B cell (primary cell): ENCODE data around the gene CRYGN. TPM values are rescaled to one million over a fixed set of nuclear protein-coding genes. Genes with fewer than 3 reads are reported as not detected.

Experiments
- ATAC-seq: fragments of 200-7000 bp; cut with Tn5 transposase; one replicate; pipeline ENCODE4 v1.10.0; 2021; ENCODE audit warnings: low read depth, mild to moderate bottlenecking, moderate number of reproducible peaks, moderate library complexity
- CTCF ChIA-PET: fragments of 350-600 bp; sonication (Branson Sonifier 250); formaldehyde crosslinking; loops from one replicate; lab custom pipeline; 2021; ENCODE audit warnings: antibody characterized with exemption, inconsistent platforms; lab: Charles Lee
- POLR2A ChIA-PET: fragments of 350-600 bp; sonication (Branson Sonifier 250); formaldehyde crosslinking; loops from one replicate; lab custom pipeline; 2021; ENCODE audit warnings: antibody characterized with exemption; lab: Charles Lee
- DNase-seq: peaks from one replicate; pipeline ENCODE4 v3.0.0; 2013
- H2AFZ ChIP-seq: 2 replicates; pipeline ENCODE4 v1.6.1; 2012; ENCODE audit warnings: mild to moderate bottlenecking, low read depth, low read length; ENCODE audit not compliant: insufficient read depth, poor library complexity, severe bottlenecking
- H3K27ac ChIP-seq, 2 donors: 1 replicate in 1 of 2; 2 replicates in 1 of 2; pipeline ENCODE4 v1.5.1; 2012 to 2013; ENCODE audit warnings: low read length in 2 of 2, mild to moderate bottlenecking in 2 of 2, moderate library complexity in 1 of 2
- H3K27me3 ChIP-seq, 4 experiments: fragments of 200-600 bp in 1 of 4; sonication (generic) in 1 of 4; replicated peaks in 1 of 4; 1 replicate in 2 of 4; 2 replicates in 2 of 4; pipeline versions ENCODE4 v1.6.1 to v1.7.0; 2013 to 2016; ENCODE audit warnings: low read length in 3 of 4, mild to moderate bottlenecking in 2 of 4, mixed read lengths in 1 of 4, moderate library complexity in 1 of 4; ENCODE audit not compliant: insufficient read depth in 4 of 4, control insufficient read depth in 3 of 4; ENCODE audit errors: control extremely low read depth in 1 of 4
- H3K36me3 ChIP-seq, 2 experiments: replicated peaks in 1 of 2; 1 replicate in 1 of 2; 2 replicates in 1 of 2; pipeline versions ENCODE4 v1.6.1 to v1.7.1; 2013; ENCODE audit warnings: low read length in 1 of 2; ENCODE audit not compliant: insufficient read depth in 2 of 2, control insufficient read depth in 1 of 2; ENCODE audit errors: control extremely low read depth in 1 of 2, extremely low read depth in 1 of 2
- H3K4me1 ChIP-seq, 2 donors: fragments of 200-600 bp in 1 of 2; sonication (generic) in 1 of 2; 1 replicate in 1 of 2; 2 replicates in 1 of 2; pipeline versions ENCODE4 v1.5.1 to v1.6.1; 2013 to 2017; ENCODE audit warnings: low read length in 2 of 2; ENCODE audit not compliant: control insufficient read depth in 2 of 2, insufficient read depth in 2 of 2
- H3K4me2 ChIP-seq: replicated peaks from 2 replicates; pipeline ENCODE3; 2012; ENCODE audit warnings: mild to moderate bottlenecking, low read depth, low read length; ENCODE audit not compliant: poor library complexity, severe bottlenecking
- H3K4me3 ChIP-seq, 5 experiments: fragments of 200-600 bp in 1 of 5; sonication (generic) in 1 of 5; 1 replicate in 3 of 5; 2 replicates in 2 of 5; pipeline versions ENCODE4 v1.5.1 to v1.7.0; 2011 to 2016; ENCODE audit warnings: low read length in 4 of 5, mild to moderate bottlenecking in 4 of 5, low read depth in 2 of 5, control low read depth in 1 of 5, moderate library complexity in 1 of 5; ENCODE audit not compliant: insufficient read depth in 1 of 5; ENCODE audit errors: control extremely low read depth in 1 of 5, extremely low read depth in 1 of 5
- H3K79me2 ChIP-seq: fragments of 200-600 bp; sonication (generic); one replicate; pipeline ENCODE4 v1.6.0; 2016; ENCODE audit warnings: low read length; ENCODE audit not compliant: control insufficient read depth, insufficient read depth
- H3K9ac ChIP-seq: fragments of 200-600 bp; sonication (generic); 2 replicates; pipeline ENCODE4 v1.6.1; 2017; ENCODE audit warnings: mild to moderate bottlenecking, low read length, moderate library complexity
- H3K9me3 ChIP-seq, 3 donors: one replicate each; pipeline versions ENCODE4 v1.6.1 to v1.7.1; 2013; ENCODE audit warnings: low read length in 2 of 3; ENCODE audit not compliant: control insufficient read depth in 2 of 3, insufficient read depth in 1 of 3; ENCODE audit errors: control extremely low read depth in 1 of 3
- H4K20me1 ChIP-seq: 2 replicates; pipeline ENCODE4 v1.6.0; 2012; ENCODE audit warnings: mild to moderate bottlenecking, low read length; ENCODE audit not compliant: insufficient read depth, control insufficient read depth, poor library complexity, severe bottlenecking
- H3K27ac Mint-ChIP-seq: one replicate; pipeline ENCODE4 v1.8.0; 2021; ENCODE audit warnings: mixed read lengths
- H3K27me3 Mint-ChIP-seq: one replicate; pipeline ENCODE4 v1.8.0; 2021; ENCODE audit warnings: mixed read lengths
- H3K4me1 Mint-ChIP-seq: one replicate; pipeline ENCODE4 v1.8.0; 2021; ENCODE audit warnings: mixed read lengths
- H3K4me3 Mint-ChIP-seq: one replicate; pipeline ENCODE4 v1.8.0; 2021; ENCODE audit warnings: mixed read lengths
- H3K9me3 Mint-ChIP-seq: one replicate; pipeline ENCODE4 v1.8.0; 2022; ENCODE audit warnings: mixed read lengths; ENCODE audit not compliant: insufficient read depth
- EZH2 ChIP-seq: IDR thresholded peaks from 2 replicates; pipeline ENCODE4 v1.6.1; 2012; ENCODE audit warnings: borderline replicate concordance, low read depth, mild to moderate bottlenecking, moderate library complexity, low read length; ENCODE audit not compliant: insufficient read depth, poor library complexity, severe bottlenecking
- WGBS: methylation state at CpG from one replicate; pipeline ENCODE4 v1.1.5; 2013; ENCODE audit warnings: missing lambda C conversion rate; ENCODE audit not compliant: insufficient coverage; 5-methylcytosine and 5-hydroxymethylcytosine counted together
- intact Hi-C: fragments of 100-400 bp; cut with micrococcal nuclease; formaldehyde crosslinking; loops from one replicate; pipeline ENCODE4 v1.10.0; 2022
- polyA plus RNA-seq: library from polyadenylated mRNA; depleted of rRNA; stranded (reverse); fragments of >200 nt; gene quantifications from 2 replicates; pipeline ENCODE4 v1.2.3, GENCODE V29; 2012
- total RNA-seq, 2 donors: library from RNA; stranded (reverse); fragments of 120-200 nt in 1 of 2; gene quantifications; 1 replicate in 1 of 2; 2 replicates in 1 of 2; pipeline versions ENCODE4 v1.2.3 to v1.2.4, GENCODE V29; 2013 to 2022
- TF ChIP-seq, protein P1 (sequence below): fragments of 200-600 bp; IDR thresholded peaks from one replicate; pipeline ENCODE4 v1.8.0; 2022; ENCODE audit warnings: antibody characterized with exemption, mild to moderate bottlenecking

The CRYGN gene
- total and polyA plus RNA-seq, 2 donors (not counting 1 experiment from before 2014, with no cell fraction given): not detected

DNA sequence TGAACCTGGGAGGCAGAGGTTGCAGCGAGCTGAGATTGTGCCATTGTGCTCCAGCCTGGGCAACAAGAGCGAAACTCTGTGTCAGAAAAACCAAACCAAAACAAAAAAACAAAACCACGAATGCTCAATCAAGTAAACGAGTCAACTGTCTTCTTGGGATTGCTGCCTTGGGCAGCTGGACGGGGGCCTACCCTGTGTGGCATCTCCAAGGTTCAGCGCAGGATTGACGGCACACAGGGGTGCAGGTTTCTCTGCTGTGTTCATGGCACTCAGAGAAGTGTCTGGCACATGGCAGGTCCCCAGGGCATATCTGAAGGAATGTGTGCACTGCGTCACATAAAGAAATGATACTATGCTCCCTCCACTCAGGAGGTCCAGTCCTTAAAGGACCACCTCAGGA, 25.2 kb upstream of the CRYGN start:
- intact Hi-C loops: no loop called here
- no peaks in the 10 kb centered on the region for H3K79me2 ChIP-seq
- H3K4me3 ChIP-seq: no peak overlapping the region
- H3K4me1 ChIP-seq: no peaks in the 10 kb centered on the region
- H3K9ac ChIP-seq: no peak overlapping the region
- H3K9me3 ChIP-seq: peaks cover 0 to 38% (median 26%) of the 10 kb centered on the region in 3 donors
- peaks cover 10% of the 10 kb centered on the region for H4K20me1 ChIP-seq
- ATAC-seq: no peak
- no peak overlapping the region for H2AFZ ChIP-seq
- ChIA-PET CTCF (interaction anchor here (1.2 kb wide), 1 partner anchor 14 kb away, joined by 3 read pairs; no protein-coding TSS in a partner anchor), POLR2A (no interaction called here)
- no peak for DNase-seq
- H3K4me3 Mint-ChIP-seq: no peak overlapping the region
- no peak overlapping the region for H3K4me2 ChIP-seq
- peaks cover 0 to 4% (median 0%) of the 10 kb centered on the region in 4 experiments for H3K27me3 ChIP-seq
- H3K27me3 Mint-ChIP-seq: no peaks in the 10 kb centered on the region
- no peak overlapping the region for H3K27ac Mint-ChIP-seq
- H3K36me3 ChIP-seq: peaks cover 0 to 42% of the 10 kb centered on the region in 2 experiments
- peaks cover 14% of the 10 kb centered on the region for H3K9me3 Mint-ChIP-seq
- no peak overlapping the region for H3K27ac ChIP-seq
- TF ChIP-seq, protein P1, sequence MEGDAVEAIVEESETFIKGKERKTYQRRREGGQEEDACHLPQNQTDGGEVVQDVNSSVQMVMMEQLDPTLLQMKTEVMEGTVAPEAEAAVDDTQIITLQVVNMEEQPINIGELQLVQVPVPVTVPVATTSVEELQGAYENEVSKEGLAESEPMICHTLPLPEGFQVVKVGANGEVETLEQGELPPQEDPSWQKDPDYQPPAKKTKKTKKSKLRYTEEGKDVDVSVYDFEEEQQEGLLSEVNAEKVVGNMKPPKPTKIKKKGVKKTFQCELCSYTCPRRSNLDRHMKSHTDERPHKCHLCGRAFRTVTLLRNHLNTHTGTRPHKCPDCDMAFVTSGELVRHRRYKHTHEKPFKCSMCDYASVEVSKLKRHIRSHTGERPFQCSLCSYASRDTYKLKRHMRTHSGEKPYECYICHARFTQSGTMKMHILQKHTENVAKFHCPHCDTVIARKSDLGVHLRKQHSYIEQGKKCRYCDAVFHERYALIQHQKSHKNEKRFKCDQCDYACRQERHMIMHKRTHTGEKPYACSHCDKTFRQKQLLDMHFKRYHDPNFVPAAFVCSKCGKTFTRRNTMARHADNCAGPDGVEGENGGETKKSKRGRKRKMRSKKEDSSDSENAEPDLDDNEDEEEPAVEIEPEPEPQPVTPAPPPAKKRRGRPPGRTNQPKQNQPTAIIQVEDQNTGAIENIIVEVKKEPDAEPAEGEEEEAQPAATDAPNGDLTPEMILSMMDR: no peak
- no peak for TF ChIP-seq EZH2
- WGBS: 96% methylated on average over 8 of the region's 8 CpGs
- H3K4me1 Mint-ChIP-seq: no peaks in the 10 kb centered on the region

DNA sequence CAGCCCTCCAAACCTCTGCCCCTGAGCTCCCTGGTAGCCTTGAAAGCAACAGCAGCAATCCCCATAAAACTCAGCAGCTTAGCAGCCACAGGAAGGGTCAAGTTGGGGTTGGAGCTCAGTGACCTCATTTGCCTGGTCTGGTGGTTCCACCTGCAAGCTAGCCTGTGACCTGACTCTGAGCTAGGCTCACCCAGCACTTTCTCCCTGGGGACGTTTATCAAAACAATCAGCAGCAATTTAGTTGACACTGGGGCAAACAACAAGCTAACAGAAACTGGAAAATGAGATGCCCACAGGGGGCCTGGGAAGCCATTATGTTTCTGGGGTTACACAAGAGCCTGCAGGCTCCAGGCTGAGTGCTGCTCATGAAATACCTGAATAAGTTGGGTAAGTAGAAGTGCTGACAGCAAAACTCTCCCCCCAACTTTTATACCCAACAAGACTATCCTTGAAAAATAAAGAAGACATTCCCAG, 22.4 kb upstream of the CRYGN start:
- Histone ChIP-seq H2AFZ (no peak overlapping the region), H3K9me3 (peaks cover 0 to 45% (median 26%) of the 10 kb centered on the region in 3 donors), H3K27ac (no peak overlapping the region), H3K79me2 (no peaks in the 10 kb centered on the region), H3K4me2 (no peak overlapping the region), H4K20me1 (no peaks in the 10 kb centered on the region), H3K9ac (no peak overlapping the region), H3K4me1 (no peaks in the 10 kb centered on the region), H3K4me3 (no peak overlapping the region), H3K36me3 (peaks cover 0 to 16% of the 10 kb centered on the region in 2 experiments), H3K27me3 (peaks cover 0 to 8% (median 0%) of the 10 kb centered on the region in 4 experiments)
- ATAC-seq (no peak), DNase-seq (no peak)
- no peak for TF ChIP-seq EZH2
- TF ChIP-seq, protein P1: no peak
- H3K4me3 Mint-ChIP-seq: no peak overlapping the region
- POLR2A ChIA-PET: interaction anchor here (0.5 kb wide), 1 partner anchor 82 kb away, joined by 7 read pairs; no protein-coding TSS in a partner anchor
- no peaks in the 10 kb centered on the region for H3K27me3 Mint-ChIP-seq
- CTCF ChIA-PET: interaction anchor here (2.2 kb wide), 1 partner anchor 14 kb away, joined by 11 read pairs; no protein-coding TSS in a partner anchor
- no peak overlapping the region for H3K27ac Mint-ChIP-seq
- H3K4me1 Mint-ChIP-seq: no peaks in the 10 kb centered on the region
- intact Hi-C loops: no loop called here
- WGBS: no CpG with 5 or more reads among the region's 1 CpG
- peaks cover 14% of the 10 kb centered on the region for H3K9me3 Mint-ChIP-seq
